Vagina (tissue), 2 donors: ENCODE results near the gene FADS3.

ENCODE experiments used
- CTCF ChIP-seq, 3 experiments: fragments of 450-650 bp in 2 of 3; fragments of 200-600 bp in 1 of 3; sonication (generic) in 1 of 3; IDR thresholded peaks; one replicate each; pipeline ENCODE4 v1.5.1; 2017 to 2019; ENCODE audit warnings: antibody characterized with exemption in 3 of 3, mild to moderate bottlenecking in 2 of 3, moderate library complexity in 2 of 3
- POLR2A ChIP-seq, 2 donors: fragments of 450-650 bp; IDR thresholded peaks; one replicate each; pipeline ENCODE4 v1.6.1; 2017; ENCODE audit warnings: antibody characterized with exemption in 2 of 2, mild to moderate bottlenecking in 2 of 2, moderate library complexity in 2 of 2

GRCh38 chr11:61862714-61863547, 28.4 kb downstream of the FADS3 start:
- TF ChIP-seq CTCF (IDR thresholded peaks at IDR 0.05), result no peak
- TF ChIP-seq POLR2A (IDR thresholded peaks at IDR 0.05), result no peak
